ENCODE results near the gene UTS2R. TPM values are rescaled to one million over a fixed set of nuclear protein-coding genes. Genes with fewer than 3 reads are reported as not detected.

Gene UTS2R
- polyA plus RNA-seq, 1 donor (not counting 4 experiments of a cell fraction or from before 2014, with no cell fraction given): not detected

DNA sequence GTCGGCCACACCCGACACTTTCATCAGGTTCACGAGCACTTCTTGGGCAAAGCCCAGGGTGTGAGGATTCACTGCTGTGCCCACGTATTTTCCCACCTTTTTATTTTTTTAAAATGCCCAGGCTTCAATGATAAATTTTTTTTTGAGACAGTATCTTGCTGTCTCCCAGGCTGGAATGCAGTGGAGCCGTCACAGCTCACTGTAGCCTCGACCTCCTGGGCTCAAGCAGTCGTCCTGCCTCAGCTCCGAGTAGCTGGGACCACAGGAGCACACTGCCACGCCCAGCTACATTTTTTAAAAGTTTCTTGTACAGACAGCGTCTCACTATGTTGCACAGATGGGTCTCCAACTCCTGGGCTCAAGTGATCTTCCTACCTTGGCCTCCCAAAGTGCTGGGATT lies 17.8 kb downstream of the UTS2R start:
- no peaks in the 10 kb centered on the region for H4K20me1 ChIP-seq (ENCODE audit: control insufficient read depth, extremely low read depth, insufficient read depth, low read length)
- TF ChIP-seq, protein P1, sequence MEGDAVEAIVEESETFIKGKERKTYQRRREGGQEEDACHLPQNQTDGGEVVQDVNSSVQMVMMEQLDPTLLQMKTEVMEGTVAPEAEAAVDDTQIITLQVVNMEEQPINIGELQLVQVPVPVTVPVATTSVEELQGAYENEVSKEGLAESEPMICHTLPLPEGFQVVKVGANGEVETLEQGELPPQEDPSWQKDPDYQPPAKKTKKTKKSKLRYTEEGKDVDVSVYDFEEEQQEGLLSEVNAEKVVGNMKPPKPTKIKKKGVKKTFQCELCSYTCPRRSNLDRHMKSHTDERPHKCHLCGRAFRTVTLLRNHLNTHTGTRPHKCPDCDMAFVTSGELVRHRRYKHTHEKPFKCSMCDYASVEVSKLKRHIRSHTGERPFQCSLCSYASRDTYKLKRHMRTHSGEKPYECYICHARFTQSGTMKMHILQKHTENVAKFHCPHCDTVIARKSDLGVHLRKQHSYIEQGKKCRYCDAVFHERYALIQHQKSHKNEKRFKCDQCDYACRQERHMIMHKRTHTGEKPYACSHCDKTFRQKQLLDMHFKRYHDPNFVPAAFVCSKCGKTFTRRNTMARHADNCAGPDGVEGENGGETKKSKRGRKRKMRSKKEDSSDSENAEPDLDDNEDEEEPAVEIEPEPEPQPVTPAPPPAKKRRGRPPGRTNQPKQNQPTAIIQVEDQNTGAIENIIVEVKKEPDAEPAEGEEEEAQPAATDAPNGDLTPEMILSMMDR (optimal IDR thresholded peaks at IDR 0.05 in 1 of 3, IDR thresholded peaks at IDR 0.05 in 1 of 3, conservative IDR thresholded peaks at IDR 0.05 in 1 of 3; ENCODE audit: extremely low read depth in 1 of 3, insufficient read depth in 2 of 3, low read length in 3 of 3): no peak
- no peak for TF ChIP-seq EZH2 (IDR thresholded peaks at IDR 0.05; ENCODE audit: low read length)
- no peaks in the 10 kb centered on the region for H3K9me1 ChIP-seq (ENCODE audit: control insufficient read depth, extremely low read depth, insufficient read depth, low read length)
- H2AFZ ChIP-seq (ENCODE audit: control insufficient read depth, low read length): no peak overlapping the region
- H3K27me3 ChIP-seq (ENCODE audit: control insufficient read depth, extremely low read depth, insufficient read depth, low read length): peaks cover 30% of the 10 kb centered on the region
- H3K79me2 ChIP-seq (ENCODE audit: control insufficient read depth, insufficient read depth, low read length): no peaks in the 10 kb centered on the region
- no peak overlapping the region for H3K4me3 ChIP-seq (ENCODE audit: control insufficient read depth in 2 of 3, extremely low read depth in 1 of 3, insufficient read depth in 2 of 3, low read depth in 1 of 3, low read length in 3 of 3)
- no peak overlapping the region for H3K27ac ChIP-seq (ENCODE audit: control insufficient read depth, insufficient read depth, low read length)
- no peak for FAIRE-seq
- peaks cover 0 to 3% of the 10 kb centered on the region in 2 experiments for H3K36me3 ChIP-seq (ENCODE audit: control insufficient read depth in 2 of 2, extremely low read depth in 1 of 2, insufficient read depth in 2 of 2, low read length in 2 of 2)
- dilution Hi-C loops (cut with MboI; ENCODE audit: extremely low pct_ligation_motif_present, low sequenced_read_pairs): no loop called here
- no peak for DNase-seq (ENCODE audit: low read depth, low spot score)
- peaks cover 7% of the 10 kb centered on the region for H3K4me1 ChIP-seq (ENCODE audit: control insufficient read depth, extremely low read depth, insufficient read depth, low read length)
- H3K4me2 ChIP-seq (ENCODE audit: control insufficient read depth, extremely low read depth, insufficient read depth, low read depth, low read length): no peak overlapping the region
- no peaks in the 10 kb centered on the region for H3K9me3 ChIP-seq (ENCODE audit: control insufficient read depth, low read depth, low read length)
- no peak overlapping the region for H3K9ac ChIP-seq (ENCODE audit: control insufficient read depth, extremely low read depth, insufficient read depth, low read length)

DNA sequence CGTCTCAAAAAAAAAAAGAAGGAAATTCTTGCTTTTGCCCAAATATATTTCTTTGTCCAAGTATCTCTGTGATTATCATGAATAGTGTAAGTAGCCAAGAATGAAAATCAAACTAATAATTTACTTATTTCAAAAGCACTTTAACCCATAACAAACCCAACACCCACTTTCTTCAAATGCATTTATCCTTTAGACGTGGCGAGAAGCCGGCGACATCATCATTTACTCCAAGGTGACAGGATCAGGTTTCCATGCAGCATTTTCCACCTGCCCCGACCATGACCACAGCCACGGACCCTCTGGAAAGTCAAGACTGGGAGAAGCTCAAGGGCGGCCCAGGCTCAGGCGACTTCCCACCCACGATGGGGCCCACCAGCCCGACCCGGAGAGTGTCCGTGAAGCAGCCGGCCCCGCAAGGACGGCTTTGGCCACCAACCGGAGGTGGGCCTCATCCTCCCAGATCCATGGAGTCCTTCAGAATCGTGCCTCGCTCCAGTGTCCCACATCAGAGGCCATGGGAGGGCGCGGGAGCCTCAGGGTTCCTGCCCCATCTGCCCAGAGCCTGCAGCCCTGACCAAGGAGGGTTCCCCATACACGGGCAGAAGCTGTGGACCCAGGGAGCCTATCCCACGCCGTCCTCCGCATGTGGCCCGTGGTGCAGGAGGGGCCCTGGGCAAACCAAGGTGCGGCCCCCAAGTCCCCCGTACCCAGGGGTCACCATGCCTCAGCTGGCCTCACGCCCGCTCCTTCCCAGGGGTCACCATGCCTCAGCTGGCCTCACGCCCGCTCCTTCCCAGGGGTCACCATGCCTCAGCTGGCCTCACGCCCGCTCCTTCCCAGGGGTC lies 18.7 kb downstream of the UTS2R start:
- Histone ChIP-seq H3K79me2 (ENCODE audit: control insufficient read depth, insufficient read depth, low read length) (no peaks in the 10 kb centered on the region), H3K36me3 (ENCODE audit: control insufficient read depth in 2 of 2, extremely low read depth in 1 of 2, insufficient read depth in 2 of 2, low read length in 2 of 2) (peaks cover 0 to 3% of the 10 kb centered on the region in 2 experiments), H3K4me3 (ENCODE audit: control insufficient read depth in 2 of 3, extremely low read depth in 1 of 3, insufficient read depth in 2 of 3, low read depth in 1 of 3, low read length in 3 of 3) (no peak overlapping the region), H3K27me3 (ENCODE audit: control insufficient read depth, extremely low read depth, insufficient read depth, low read length) (peaks cover 28% of the 10 kb centered on the region), H3K27ac (ENCODE audit: control insufficient read depth, insufficient read depth, low read length) (no peak overlapping the region), H3K9me1 (ENCODE audit: control insufficient read depth, extremely low read depth, insufficient read depth, low read length) (no peaks in the 10 kb centered on the region), H3K9me3 (ENCODE audit: control insufficient read depth, low read depth, low read length) (no peaks in the 10 kb centered on the region), H3K4me2 (ENCODE audit: control insufficient read depth, extremely low read depth, insufficient read depth, low read depth, low read length) (no peak overlapping the region), H3K9ac (ENCODE audit: control insufficient read depth, extremely low read depth, insufficient read depth, low read length) (no peak overlapping the region), H2AFZ (ENCODE audit: control insufficient read depth, low read length) (no peak overlapping the region), H4K20me1 (ENCODE audit: control insufficient read depth, extremely low read depth, insufficient read depth, low read length) (no peaks in the 10 kb centered on the region), H3K4me1 (ENCODE audit: control insufficient read depth, extremely low read depth, insufficient read depth, low read length) (no peaks in the 10 kb centered on the region)
- no peak for DNase-seq (ENCODE audit: low read depth, low spot score)
- dilution Hi-C loops (cut with MboI; ENCODE audit: extremely low pct_ligation_motif_present, low sequenced_read_pairs): no loop called here
- no peak for TF ChIP-seq EZH2 (IDR thresholded peaks at IDR 0.05; ENCODE audit: low read length)
- TF ChIP-seq, protein P1 (optimal IDR thresholded peaks at IDR 0.05 in 1 of 3, IDR thresholded peaks at IDR 0.05 in 1 of 3, conservative IDR thresholded peaks at IDR 0.05 in 1 of 3; ENCODE audit: extremely low read depth in 1 of 3, insufficient read depth in 2 of 3, low read length in 3 of 3): no peak
- no peak for FAIRE-seq
